EH (cell line): ENCODE data around the gene ENG.

Source experiments
- DNase-seq: peaks from one replicate; pipeline ENCODE4 v3.0.0-alpha.2; 2015; ENCODE audit warnings: low read depth

Gene ENG

GRCh38 chr9:127776924-127777289, 77.6 kb downstream of the ENG start:
- no peak for DNase-seq

- DNase-seq = no peak
Observed at GRCh38 chr9:127776195-127776923, 78.1 kb downstream of the ENG start.

GRCh38 chr9:127773981-127774380, 80.5 kb downstream of the ENG start:
- DNase-seq = no peak

GRCh38 chr9:127773272-127773671, 81.2 kb downstream of the ENG start:
- no peak for DNase-seq

GRCh38 chr9:127772603-127773002, 81.9 kb downstream of the ENG start:
- no peak for DNase-seq

- DNase-seq = no peak
Observed at GRCh38 chr9:127771570-127772189, 82.8 kb downstream of the ENG start.

GRCh38 chr9:127770905-127771569, 83.4 kb downstream of the ENG start:
- DNase-seq = peak; percentile 99

GRCh38 chr9:127770583-127770904, 83.9 kb downstream of the ENG start:
- DNase-seq = no peak

- no peak for DNase-seq
Observed at GRCh38 chr9:127769929-127770582, 84.4 kb downstream of the ENG start.

- no peak for DNase-seq
Observed at GRCh38 chr9:127769101-127769500, 85.4 kb downstream of the ENG start.

- DNase-seq = no peak
Observed at GRCh38 chr9:127768698-127769097, 85.8 kb downstream of the ENG start.

GRCh38 chr9:127767909-127768331, 86.5 kb downstream of the ENG start:
- DNase-seq = peak; percentile 56

GRCh38 chr9:127767410-127767809, 87.0 kb downstream of the ENG start:
- DNase-seq = no peak

GRCh38 chr9:127765418-127765817, 89.0 kb downstream of the ENG start:
- no peak for DNase-seq
